ENCODE results near the gene MIF.
"Not testable (repeated sequence)": the region's sequence is repeated elsewhere in the genome, so short reads cannot be mapped to it uniquely, and the experiment has no call there.

Gene MIF

DNA sequence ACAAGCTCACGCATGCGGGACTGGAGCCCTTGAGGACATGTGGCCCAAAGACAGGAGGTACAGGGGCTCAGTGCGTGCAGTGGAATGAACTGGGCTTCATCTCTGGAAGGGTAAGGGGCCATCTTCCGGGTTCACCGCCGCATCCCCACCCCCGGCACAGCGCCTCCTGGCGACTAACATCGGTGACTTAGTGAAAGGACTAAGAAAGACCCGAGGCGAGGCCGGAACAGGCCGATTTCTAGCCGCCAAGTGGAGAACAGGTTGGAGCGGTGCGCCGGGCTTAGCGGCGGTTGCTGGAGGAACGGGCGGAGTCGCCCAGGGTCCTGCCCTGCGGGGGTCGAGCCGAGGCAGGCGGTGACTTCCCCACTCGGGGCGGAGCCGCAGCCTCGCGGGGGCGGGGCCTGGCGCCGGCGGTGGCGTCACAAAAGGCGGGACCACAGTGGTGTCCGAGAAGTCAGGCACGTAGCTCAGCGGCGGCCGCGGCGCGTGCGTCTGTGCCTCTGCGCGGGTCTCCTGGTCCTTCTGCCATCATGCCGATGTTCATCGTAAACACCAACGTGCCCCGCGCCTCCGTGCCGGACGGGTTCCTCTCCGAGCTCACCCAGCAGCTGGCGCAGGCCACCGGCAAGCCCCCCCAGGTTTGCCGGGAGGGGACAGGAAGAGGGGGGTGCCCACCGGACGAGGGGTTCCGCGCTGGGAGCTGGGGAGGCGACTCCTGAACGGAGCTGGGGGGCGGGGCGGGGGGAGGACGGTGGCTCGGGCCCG is at the start of gene MIF:
MIF (plus strand) TSS at position 439 of the 765 bp plus-strand sequence; CDS start at position 531, 92 bp downstream.
- DNase-seq (ENCODE audit: low spot score): peak; percentile 79

DNA sequence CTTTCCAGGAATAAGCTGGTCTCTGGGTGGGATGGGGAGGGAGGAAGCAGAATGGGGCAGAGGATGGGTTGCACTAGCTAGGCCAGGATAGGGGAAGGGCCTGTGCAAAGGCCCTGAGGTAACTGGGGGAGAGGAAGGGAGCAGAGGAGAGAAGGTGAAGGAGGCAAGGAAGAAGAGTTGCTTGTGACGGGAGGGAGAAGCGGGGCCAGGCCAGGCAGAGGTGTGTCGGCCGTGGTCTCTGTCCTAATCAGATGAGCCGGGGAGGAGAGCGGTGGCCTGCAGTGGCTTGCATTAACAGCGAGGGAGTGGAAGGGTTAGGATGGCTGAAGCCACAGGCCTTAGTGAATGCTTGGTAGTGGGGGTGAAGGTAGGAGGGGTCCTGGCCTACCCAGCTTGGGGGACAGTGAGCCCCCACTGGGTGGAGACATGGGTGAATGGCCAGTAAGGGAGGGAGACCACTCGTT is 49.4 kb upstream of the MIF start:
- no peak for DNase-seq (ENCODE audit: low spot score)

DNA sequence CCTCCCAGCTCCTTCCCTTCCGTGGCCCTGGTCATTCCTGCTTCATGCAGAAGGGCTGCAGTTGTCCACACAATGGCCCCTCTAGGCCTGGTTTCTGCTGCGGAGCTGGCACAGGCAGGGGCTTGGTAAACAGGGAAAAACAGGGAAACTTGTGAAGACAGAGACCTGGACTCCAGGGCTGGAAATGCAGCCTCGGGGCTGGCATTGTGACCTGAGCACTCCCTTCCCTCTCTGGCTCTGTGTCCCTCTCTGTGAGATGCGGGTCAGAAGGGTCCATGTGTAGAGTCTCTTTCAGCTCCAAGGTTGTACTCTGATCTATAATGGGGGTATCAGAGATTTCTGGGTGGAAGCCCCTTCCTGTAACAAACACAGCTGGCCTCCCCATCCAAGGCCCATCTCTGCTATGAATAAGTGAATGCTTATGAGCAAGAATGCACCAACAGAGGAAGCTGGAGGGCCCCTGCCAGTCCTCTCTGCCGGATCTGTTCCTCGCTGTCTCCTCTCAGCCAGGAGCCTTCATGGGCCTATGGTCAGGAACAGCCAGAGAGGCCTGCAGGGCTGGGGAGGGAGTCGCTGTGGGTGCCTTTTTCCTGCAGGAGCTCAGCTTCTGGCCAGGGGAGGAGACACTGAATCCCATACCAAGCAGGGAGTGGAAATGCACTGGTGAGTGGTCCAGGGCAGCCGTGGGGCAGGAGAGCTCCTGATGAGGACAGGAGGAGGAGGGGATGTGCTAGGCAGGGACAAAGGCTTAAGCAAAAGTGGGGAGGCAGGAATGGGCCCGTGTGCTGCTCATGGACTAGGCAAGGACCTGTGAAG is 48.7 kb upstream of the MIF start:
- DNase-seq (ENCODE audit: low spot score): no peak

GRCh38 chr22:23846081-23846469 is 48.1 kb upstream of the MIF start:
- DNase-seq (ENCODE audit: low spot score): no peak

DNA sequence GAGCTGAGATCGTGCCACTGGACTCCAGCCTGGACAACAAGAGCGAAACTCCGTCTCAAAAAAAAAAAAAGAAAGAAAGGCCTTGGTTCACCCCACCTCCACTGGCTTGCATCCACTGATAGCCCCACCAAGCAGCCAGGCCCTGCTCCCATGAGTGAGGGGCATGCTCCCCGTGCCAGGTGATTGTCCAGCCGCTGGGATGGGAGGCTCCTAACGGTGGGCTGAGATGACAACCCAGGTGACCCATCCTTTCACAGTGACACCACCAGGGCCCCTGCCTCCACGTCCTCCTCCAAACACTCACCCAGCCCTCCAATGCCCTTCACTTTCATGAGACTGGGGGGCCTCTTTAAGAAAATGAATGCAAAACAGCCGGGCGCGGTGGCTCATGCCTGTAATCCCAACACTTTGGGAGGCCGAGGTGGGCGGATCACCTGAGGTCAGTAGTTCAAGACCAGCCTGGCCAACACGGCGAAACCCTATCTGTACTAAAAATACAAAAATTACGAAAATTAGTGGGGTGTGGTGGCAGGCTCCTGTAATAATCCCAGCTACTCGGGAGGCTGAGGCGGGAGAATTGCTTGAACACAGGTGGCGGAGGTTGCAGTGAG is 46.8 kb upstream of the MIF start:
- DNase-seq (ENCODE audit: low spot score): no peak

GRCh38 chr22:23847991-23848864 is 46.0 kb upstream of the MIF start:
- no peak for DNase-seq (ENCODE audit: low spot score)

DNA sequence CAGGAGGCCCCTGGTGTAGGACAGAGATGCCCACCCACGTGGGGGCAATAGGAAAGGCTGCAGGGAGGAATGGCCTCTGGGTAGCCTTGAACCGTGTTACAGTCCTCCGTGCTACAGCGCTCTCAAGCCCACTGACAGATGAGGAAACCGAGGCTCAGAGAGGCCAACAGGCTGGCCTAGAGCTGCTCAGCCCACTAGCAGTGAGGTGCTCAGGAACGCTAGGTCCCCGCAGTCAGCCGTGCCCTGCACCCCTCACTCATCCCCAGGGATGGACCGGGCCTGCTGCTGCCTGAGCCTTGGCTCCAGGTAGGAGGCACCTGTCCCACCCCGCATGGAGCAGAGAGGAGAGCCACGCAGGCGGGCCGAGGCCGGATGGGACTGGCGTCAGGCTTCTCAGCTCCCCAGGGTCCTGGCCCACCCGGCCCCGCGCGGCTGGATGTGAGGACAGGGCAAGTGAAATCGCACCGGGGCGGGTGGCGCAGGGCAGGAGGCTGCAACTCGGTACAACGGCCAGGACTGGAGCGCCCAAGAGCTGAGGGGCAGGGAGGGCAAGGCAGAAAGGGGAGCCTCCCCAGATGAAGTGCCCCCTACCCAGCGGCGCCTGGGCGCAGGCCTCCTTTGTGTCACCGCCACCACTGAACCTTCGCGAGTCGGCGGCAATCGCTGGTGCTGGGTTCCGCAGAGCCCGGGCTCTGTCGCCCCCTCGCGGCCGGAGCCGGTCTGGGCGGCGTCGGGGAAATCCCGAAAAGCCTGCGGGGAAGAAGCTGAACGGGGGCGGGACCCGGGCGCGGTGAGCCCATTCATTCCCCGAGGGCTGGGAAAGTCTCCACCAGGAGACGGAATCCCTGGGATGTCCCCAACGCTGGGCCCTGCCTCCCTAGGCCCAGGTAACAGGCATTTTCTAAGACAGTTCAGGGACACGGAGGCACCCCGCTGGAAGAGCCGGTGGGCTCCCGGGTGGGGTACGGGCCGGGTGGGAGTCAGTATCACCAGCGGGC is 44.9 kb upstream of the MIF start:
- DNase-seq (ENCODE audit: low spot score): peak; percentile 66

GRCh38 chr22:23850136-23850611 is 44.0 kb upstream of the MIF start:
- DNase-seq (ENCODE audit: low spot score): no peak

DNA sequence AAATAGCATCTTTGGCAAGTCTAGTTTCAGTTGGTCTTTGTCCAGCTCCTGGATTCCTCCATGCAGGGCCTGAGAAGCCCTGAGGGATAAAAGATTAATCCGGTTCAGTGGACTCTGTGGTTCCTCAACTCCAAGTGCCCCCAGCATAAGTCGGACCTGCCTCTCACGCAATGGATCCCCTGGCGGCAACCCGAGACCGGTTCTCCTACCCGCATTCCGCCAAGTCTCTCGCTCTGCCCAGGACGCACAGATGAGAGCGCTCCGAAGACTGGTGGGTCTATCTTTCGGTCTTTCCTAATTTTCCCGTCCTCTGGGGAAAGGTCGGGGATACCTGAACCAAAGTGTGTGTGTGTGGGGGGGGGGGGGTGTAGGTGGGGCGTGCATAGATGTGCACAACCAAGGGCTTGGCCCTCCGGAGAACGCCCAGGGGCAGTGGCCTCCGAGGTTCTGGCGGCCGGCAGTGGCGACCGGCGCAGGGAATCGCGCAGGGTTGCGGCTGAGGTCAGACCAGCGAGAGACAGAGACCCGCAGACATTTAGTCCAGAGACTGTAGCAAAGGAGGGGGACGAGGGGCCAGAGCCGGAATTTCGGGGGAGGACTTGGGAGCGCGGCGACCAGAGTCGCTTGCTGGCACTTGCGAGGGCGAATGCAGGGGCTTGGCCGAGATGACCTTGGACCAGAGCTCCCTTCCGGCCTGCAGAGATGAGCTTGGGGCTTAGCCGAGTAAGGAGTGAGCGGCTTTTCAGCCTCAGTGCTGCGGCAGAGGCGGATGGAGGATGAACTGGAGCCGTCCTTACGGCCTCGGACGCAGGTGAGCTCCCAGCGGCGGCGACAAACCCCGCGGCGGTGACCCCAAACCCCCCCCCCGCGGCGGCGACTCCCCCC is 37.2 kb upstream of the MIF start:
- DNase-seq (ENCODE audit: low spot score): no peak

DNA sequence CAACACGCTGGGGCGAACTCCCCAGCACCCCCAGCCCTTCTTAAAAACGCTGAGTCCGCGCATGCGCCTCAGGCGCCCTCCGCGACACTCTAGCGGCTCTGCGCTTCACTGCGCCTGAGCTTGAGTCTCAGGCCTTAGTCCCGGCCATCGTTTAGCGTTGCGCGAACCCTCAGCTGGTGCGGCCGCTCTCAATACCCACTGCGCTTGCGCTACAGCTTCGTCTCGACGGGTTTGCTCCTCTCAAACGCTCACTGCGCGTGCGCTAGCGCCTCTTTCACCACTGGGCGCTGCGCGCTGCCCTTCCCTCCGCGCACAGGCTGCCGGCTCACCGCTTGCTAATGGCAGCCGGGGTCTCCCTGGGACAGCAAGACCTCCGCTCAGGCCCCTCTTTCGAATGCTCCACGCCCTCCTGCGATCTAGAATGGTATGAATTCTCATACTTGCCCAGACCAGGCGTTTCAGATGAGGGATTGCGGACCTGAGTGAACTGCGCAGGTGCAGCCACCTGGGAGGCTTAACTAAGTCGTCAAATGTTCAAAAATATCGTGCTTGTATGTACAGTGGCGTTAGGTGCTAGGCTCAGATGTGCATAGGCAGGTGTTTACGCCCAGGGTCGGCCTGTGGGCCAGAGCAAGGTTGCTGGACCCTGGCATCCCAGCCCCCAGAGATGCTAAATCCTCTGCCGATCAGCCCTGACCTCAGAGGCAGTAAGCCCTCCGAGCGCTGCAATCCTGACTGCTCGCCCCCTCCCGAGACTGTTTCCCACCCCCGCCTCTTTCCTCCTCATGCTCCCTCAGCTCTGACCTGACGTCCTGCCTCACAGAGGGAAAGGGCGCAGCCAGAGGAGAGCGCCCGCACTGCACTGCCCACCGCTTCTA is 36.3 kb upstream of the MIF start, which contains the start of gene SLC2A11:
SLC2A11 (plus strand) TSS at position 270 of the 878 bp plus-strand sequence; CDS start at position 395, 125 bp downstream.
- DNase-seq (ENCODE audit: low spot score): peak; percentile 91

DNA sequence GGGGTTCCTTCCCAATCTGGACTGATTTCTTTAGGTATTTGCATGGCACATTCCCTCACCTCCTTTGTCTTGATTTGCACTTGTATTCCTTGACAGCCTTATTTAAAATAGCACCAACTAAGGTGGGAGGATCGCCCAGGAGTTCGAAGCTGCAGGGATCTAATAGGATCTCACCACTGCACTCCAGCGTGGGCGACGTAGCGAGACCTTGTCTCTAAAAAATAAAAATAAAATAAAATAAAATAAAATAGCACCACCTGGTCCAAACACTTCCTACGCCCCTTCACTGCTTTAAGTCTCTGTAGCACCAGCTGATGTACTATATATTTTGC is 35.7 kb upstream of the MIF start:
- DNase-seq (ENCODE audit: low spot score): no peak

DNA sequence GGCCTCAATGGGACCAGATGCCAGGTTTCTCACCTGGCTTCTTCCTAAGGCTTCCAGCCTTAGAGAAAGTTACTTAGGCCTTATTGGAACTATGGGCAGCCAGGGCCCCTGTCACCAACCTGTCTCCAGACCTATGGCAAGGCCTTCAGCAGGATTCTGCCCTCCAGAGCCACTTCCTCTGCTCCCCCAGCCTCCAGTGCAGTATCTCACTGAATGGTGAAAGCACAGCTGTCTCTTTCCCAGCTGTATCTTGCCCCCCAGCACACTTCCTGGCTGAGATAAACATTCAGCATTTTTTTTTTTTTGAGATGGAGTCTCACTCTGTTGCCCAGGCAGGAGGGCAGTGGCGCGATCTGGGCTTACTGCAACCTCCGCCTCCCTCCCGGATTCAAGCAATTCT is 35.0 kb upstream of the MIF start:
- no peak for DNase-seq (ENCODE audit: low spot score)

GRCh38 chr22:23860187-23860586 is 34.0 kb upstream of the MIF start:
- DNase-seq (ENCODE audit: low spot score): not testable (repeated sequence)

DNA sequence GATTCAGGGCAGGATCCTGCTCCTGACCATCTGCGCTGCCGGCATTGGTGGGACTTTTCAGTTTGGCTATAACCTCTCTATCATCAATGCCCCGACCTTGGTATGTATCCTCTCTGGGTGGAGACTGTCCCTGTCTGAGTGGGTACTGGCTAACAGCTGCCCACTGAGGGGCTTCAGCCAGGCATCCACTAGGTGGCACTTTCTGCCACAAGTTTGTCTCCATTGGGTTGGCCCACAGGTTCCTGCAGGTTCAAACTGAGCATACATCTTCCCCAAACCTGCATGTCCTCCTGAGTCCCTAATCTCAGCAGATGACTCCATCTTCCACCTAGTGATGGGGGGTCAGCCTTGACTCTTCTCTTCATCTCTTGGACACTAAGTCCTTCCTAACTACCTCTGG is 32.1 kb upstream of the MIF start:
- peak; percentile 21 for DNase-seq (ENCODE audit: low spot score)

DNA sequence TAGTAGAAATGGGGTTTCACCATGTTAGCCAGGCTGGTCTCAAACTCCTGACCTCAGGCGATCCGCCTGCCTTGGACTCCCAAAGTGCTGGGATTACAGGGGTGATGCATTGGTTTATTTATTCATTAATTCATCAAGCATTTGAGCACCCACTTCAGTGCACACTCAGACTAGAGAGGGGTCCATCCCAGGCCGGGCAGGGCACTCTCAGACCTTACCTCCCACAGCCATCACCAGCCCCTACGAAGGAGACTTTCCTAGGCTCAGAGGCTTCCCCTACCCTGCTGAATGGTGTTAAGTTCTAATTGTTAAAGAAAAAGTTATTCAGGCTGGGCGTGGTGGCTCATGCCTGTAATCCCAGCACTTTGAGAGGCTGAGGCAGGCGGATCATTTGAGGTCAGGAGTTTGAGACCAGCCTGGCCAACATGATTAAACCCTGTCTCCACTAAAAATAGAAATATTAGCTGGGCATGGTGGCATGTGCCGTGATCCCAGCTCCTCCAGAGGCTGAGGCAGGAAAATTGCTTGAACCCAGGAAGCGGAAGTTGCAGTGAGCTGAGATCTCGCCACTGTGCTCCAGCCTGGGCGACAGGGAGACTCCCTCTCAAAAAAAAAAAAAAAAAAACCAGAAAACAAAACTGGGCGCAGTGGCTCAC is 29.6 kb upstream of the MIF start:
- DNase-seq (ENCODE audit: low spot score): not testable (repeated sequence)

DNA sequence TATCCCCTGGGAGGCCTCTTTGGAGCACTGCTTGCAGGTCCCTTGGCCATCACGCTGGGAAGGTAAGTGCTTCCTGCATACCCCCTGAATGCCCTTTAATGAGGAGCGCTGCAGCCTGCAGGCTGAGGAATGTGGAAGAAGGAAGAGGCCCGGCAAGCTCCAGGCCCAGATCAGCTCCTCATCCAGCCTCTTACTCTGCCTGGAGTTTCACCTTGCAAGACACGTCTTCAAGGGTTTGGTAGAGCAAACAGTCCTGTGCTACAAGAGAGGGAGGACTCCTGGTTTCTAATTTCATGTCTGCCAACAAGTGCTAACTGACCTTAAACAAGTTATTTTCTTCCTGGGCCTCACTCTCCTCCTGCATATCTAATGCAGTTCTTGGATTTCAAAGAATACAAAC is 25.6 kb upstream of the MIF start:
- no peak for DNase-seq (ENCODE audit: low spot score)

- no peak for DNase-seq (ENCODE audit: low spot score)
These were observed 19.3 kb upstream of the MIF start for GRCh38 chr22:23874871-23875270.

DNA sequence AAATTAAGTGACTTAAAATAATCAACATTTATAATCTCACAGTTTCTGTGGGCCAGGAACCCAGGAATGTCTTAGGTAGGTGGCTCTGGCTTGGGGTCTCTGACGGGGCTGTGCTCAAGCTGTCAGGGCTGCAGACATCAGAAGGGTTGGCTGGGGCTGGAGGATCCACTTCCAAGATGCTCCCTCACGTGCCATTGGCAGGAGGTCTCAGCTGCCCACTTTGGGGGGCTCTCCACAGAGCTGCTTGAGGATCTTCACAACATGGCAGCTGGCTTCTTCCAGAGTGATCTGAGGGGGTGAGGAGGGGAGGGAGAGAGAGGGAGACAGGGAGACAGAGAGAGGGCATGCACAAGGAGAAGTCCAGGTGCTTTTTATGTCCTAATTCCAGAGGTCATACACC is 18.4 kb upstream of the MIF start:
- DNase-seq (ENCODE audit: low spot score): no peak

Data from hematopoietic multipotent progenitor cell treated with erythropoietin and hydrocortisone succinate and interleukin-3 and kit ligand, for 17 days (in vitro differentiated cells).